Cardiac fibroblast (primary cell): ENCODE results near the gene CPNE8.
A peak's percentile ranks its signal among the peaks of the same experiment; 100 is the strongest.

Source experiments
- DNase-seq, 2 donors: peaks; one replicate each; pipeline versions ENCODE4 v3.0.0 to v3.0.0-alpha.2; 2010; ENCODE audit warnings: low read depth in 2 of 2
- H3K4me3 ChIP-seq, 2 donors: replicated peaks in 1 of 2; 1 replicate in 1 of 2; 2 replicates in 1 of 2; pipeline ENCODE4 v1.5.1; 2011; ENCODE audit warnings: low read depth in 2 of 2, low read length in 2 of 2, mild to moderate bottlenecking in 2 of 2, moderate library complexity in 1 of 2
- CTCF ChIP-seq: IDR thresholded peaks from one replicate; pipeline ENCODE4 v1.5.1; 2011; ENCODE audit warnings: low read depth, mild to moderate bottlenecking, low read length, inconsistent platforms

Gene CPNE8

GRCh38 chr12:38695057-38695456 is 210.3 kb downstream of the CPNE8 start:
- DNase-seq, result no peak
- TF ChIP-seq CTCF, result no peak
- no peak overlapping the region for H3K4me3 ChIP-seq

GRCh38 chr12:38691164-38691563 is 214.2 kb downstream of the CPNE8 start:
- no peak overlapping the region for H3K4me3 ChIP-seq
- peak in 1 of 2 donors; percentile 9 for DNase-seq
- TF ChIP-seq CTCF, result no peak

- TF ChIP-seq CTCF, result no peak
- no peak overlapping the region for H3K4me3 ChIP-seq
- no peak for DNase-seq
Observed at GRCh38 chr12:38690646-38691045, 214.7 kb downstream of the CPNE8 start.

- DNase-seq, result peak; percentile 18 to 74
- no peak for TF ChIP-seq CTCF
- H3K4me3 ChIP-seq, result no peak overlapping the region
Observed at GRCh38 chr12:38689704-38690103, 215.7 kb downstream of the CPNE8 start.

GRCh38 chr12:38689195-38689594 is 216.2 kb downstream of the CPNE8 start:
- no peak for DNase-seq
- no peak overlapping the region for H3K4me3 ChIP-seq
- no peak for TF ChIP-seq CTCF

GRCh38 chr12:38682521-38682920 is 222.9 kb downstream of the CPNE8 start:
- no peak for TF ChIP-seq CTCF
- no peak overlapping the region for H3K4me3 ChIP-seq
- no peak for DNase-seq

GRCh38 chr12:38669530-38669929 is 235.9 kb downstream of the CPNE8 start:
- TF ChIP-seq CTCF, result no peak
- DNase-seq, result peak in 1 of 2 donors; percentile 69
- no peak overlapping the region for H3K4me3 ChIP-seq
